Ramos (cell line): ENCODE results near the gene DKK3.

ENCODE experiments used
- in situ Hi-C: fragments of 300-500 bp; cut with MboI; formaldehyde crosslinking; loops from one replicate; pipeline ENCODE4 v1.14.3; 2022; ENCODE audit warnings: low sequenced_read_pairs; ENCODE audit not compliant: unreplicated experiment

The DKK3 gene

DNA sequence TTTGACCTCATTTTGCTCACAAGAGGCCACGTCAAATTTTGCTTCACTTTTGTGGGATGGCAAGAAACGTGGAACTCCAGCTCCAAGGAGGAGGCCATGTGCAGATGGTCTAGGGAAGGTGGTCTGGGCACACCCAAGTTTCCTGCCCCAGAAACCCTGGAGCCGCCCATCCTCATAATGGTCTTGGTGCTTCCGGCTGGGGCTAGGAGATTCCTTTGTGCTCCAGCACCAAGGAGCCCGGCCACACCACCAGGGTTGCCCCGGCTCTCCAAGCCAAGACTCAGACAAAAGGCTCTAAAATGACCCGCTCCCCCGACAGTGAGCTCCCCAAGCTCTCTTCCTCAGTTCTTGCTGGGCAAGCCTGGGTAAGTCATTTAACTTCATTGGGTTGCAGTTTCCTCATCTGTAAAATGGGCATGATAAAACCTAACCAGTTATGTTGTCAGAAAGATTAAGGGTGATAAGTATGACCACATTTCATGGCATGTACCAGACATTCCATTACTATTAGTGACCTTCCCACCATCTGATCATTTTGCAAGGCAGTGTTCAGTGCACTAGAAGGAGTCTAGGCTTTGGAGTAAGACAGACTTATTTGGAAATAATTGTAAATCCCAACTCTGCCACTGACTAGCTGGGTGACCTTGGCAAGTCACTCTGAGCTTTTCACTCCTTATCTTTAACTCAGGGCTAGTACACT is 23.3 kb downstream of the DKK3 start:
- in situ Hi-C loops = no loop called here

DNA sequence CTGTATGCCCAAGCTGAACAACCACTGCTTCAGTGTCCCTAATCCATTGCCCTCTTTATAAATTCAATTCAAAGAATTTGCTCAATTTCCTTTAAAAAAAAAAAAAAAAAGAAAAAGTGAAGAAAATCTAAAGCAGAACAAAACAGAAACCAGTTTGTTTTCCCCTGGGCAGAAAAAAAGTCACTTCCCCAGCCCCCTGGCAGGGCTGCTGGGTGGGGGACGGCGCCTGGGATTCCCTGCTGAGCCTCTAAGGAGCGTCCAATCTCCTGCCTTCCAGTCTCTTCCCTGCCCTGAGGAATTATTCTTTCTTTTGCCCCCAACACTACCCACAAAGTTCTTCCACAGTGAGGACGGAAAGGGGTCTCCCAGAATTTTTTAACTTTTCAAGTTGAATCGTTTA is 23.9 kb downstream of the DKK3 start:
- in situ Hi-C loops = no loop called here

DNA sequence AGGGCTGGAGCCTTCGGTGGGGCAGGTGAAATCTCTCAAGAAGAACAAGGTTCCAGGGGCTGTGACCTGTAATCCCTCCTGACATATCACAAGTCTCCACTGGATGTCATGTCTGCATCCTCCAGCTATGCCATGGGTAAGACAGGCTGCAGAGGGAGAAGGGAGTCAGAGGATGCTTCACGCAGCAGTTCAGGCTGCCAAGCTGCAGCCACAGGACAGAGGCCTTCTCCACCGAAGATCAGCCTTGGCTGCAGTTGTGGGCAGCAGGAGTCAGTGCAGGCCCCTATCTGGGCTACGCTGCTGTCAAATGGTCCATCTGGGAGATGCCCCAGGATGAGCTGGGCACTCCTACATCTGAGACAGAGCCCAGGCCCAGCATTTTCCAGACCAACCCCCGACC is 25.0 kb downstream of the DKK3 start:
- in situ Hi-C loops = no loop called here

DNA sequence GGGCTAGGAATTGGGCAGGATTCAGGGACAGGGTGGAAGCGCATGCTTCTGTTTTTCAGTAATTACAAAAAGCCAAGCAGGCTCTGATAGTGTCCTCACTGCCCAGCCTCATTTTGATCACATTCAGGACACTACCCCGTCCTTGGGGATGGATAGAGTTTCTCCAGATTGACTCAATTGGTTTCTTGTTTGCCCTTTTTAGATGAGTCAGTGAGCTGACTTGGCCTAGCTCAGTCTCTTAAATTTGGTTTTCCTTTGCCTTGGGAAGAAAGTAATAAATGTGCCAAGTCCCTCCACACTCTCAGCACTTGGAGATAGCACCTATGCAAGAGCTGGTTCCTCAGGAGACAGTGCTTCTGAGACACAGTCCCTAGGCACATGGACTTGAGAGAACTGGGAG is 25.5 kb downstream of the DKK3 start:
- in situ Hi-C loops = no loop called here

DNA sequence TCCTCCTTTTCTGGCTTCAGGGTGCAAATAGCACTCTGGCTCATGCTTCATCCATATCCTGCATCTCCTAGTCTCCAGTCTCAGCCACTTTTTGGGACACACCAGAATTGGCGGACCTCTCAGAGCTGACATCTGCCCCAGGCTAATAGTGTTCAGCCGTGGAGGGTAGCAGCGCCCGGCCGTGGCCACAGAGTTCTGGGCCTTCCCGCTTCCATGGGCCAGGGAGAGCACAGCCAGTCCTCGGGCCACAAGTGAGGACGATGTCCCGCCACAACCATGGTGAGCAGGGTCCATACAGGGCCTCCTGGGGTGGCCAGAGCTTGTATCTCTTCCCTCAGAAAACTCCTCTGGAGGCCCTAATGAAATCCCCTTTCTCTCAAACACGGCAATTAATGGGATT is 26.0 kb downstream of the DKK3 start:
- in situ Hi-C loops = no loop called here

DNA sequence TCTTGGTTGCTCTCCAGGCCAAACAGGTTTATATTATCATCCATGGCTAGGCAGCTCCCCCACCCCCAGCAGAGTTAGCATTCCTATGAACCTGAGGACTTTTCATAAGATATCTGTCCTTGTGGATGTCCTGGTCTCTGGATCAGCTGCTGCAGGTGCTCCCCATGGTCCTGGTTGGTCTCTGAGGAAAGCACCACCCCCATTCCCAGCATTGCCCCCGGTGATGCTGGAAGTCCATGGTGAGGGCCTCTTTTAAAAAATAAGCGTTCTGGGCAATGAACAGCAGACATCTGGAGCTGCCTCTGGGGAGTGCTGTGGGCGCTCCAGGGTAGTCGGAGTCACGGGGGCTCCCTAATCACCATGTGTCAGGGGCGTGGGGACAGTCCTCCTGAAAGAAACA is 26.6 kb downstream of the DKK3 start:
- in situ Hi-C loops = no loop called here

DNA sequence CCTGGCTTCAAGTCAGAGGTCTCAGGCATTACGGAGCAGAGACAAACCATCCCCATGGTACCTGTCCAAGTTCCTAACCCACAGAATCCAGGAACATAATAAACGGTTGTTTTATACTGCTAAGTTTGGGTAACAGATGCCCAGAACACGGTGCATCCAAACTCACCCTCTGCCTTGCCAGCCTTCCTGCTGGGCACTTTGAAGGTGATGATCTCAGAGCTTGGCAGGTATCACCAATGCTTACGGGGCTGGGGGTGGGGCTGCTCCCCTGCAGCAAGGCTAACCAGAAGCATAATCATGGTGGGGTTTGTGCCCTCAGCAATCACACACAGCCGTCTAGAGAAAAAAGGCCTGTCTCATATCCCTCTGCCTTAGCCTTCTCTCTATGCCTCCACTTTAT is 27.1 kb downstream of the DKK3 start:
- in situ Hi-C loops = no loop called here

DNA sequence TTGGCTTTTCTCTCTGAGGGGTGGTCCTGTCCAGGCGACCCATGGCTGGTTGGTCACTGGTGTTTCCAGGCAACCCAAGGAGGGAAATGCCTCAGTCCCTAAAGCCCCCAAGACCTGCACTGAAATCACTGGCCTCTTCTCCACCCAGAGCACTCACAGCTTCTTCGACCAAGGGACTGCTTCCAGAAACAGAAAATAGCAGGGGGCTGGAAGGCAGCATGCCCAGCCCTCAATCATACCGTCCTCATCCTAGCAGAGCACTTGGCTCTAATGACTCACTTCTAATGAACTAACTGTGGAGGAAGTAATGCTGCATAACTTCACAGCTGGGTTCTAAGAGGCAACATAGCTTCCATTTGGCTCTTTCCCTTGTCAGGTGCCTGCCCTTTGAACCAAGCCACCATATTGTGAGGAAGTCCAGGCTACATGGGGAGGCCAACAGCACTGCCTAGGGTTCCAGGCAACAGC is 27.6 kb downstream of the DKK3 start:
- in situ Hi-C loops = no loop called here

DNA sequence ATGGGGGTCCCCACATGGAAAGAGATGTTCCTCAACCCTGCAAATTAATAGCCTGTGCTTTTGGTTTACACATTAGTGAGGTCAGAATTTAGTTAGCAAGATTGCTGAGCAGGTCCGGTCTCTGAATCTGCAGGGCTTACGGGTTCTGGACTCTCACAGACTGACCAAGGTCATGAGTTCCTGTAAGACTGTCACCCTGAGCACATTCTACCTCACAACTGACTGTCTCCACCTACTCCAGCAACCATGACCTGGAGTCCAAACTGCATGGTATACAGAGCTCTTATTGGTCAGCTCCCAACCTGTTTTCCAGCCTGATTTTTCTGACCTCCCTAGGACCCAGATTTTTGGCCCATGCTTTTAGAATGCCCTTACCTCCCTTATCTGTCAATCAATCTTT is 28.2 kb downstream of the DKK3 start:
- in situ Hi-C loops = no loop called here

DNA sequence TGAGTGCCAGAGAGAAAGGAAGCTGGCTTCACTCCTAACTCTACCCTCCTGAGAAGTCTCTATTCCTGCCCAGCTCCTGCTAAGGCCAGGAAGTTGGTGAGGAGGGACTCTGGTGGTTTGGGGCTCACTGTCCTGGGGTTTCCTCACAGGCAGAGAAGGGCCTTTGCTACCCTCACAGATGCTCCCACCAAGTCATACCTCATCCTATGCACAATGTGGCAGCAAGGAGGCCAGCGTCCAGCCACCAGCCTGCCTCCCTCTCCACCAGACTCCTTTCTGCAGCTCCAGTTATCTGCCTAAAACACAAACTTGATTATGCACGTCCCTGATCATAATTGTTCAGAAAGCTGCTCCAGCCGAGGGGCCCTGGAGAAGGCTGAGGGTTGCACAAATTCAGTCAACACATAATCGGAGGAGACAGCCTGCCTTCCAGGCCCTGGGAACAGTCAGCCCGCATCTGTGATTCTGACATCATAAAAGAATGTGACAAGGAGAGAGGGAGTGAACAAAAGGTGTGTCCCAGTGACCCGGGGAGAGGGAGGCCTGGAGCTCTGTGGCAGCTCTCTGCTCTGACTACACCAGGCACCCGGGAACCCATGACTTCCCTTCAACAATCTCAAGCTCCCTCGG is 28.8 kb downstream of the DKK3 start:
- in situ Hi-C loops = no loop called here

DNA sequence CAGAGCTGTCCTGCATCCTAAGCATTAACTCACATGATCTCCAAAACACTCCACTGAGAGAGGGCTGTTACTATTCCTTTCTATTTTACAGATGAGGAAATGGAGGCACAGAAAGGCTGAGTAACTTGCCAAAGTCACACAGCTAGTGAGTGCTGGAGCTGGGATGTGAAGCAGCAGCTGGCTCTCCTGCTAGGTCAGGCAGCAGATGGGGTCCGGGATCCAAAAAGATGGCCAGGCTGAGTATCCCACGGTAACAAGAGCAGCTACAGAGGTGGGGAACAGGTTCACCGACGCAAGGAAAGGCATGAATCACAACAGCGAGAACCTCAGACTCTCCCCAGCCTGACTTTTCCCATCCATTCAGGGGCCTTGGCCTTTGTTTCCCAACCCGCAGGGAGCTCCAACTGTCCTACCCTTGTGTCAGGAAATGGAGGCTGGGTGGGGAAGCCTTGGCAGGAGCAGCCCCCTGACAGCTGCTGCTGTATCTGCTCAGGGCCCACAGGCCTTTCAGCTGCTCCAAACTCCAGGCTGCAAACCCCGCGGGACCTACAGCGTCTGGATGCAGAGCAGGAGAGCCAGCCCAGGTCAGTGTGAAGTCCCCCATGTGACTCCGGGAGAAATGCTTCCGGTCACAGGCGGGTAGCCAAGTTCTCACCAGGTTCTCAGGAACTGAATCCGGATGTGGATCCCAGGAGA is 29.5 kb downstream of the DKK3 start:
- in situ Hi-C loops = no loop called here

DNA sequence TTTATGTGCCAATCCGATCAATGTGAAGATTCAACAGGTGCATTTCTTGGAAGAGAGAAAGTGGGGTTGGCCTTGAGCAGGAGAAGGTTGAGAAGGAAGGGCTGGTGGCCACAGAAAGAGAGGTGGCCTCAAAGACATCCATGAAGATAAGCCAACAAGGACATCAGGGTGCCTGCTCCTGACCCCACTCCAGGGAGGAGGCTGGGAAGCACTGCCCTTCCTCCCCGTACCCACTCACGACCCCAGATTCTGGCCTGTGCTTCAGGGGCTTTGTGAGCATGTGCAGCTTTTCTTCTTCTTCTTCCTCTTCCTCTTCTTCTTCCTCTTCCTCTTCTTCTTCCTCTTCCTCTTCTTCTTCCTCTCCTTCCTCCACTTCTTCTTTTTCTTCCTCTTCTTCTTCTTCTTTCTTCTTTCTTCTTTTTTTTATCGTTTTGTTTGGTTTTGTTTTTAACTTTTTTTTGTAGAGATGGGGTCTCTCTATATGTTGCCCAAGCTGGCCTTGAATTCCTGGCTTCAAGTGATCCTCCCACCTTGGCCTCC is 30.3 kb downstream of the DKK3 start:
- in situ Hi-C loops = no loop called here

DNA sequence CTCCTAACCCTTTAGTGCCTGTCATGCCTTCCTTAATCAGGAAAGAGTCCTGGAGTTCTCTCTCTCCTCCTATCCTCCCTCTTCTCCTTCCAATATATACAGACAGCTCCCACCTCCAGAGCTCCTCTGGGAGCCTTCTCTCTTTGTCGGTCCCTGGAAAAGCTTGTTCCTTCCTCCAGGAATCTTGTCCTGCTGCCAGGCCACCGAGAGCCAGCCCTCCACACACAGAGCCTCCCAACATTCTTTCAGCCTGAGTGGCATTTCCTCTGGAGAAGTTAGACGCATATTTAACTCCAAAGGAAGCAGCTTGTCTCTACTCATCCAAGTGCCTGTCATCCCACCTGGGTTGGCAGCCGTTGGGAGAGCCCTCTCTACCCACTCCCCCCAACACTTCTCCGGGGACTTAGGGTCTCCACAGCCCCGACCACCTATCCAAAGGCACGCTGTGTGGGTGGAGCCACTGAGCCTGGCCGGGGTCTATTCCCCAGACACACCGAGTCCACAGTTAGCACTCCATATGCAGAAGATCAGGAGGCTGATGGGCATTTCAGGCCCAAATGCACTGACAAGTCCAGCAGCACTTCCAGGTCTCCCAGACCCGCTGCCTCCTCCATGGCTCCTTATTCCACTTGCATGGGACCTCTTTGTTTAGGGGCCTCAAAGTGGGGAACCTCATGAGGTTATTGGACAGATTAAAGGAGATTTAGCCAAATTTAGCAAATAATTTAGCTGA is 31.1 kb downstream of the DKK3 start:
- in situ Hi-C loops = no loop called here

DNA sequence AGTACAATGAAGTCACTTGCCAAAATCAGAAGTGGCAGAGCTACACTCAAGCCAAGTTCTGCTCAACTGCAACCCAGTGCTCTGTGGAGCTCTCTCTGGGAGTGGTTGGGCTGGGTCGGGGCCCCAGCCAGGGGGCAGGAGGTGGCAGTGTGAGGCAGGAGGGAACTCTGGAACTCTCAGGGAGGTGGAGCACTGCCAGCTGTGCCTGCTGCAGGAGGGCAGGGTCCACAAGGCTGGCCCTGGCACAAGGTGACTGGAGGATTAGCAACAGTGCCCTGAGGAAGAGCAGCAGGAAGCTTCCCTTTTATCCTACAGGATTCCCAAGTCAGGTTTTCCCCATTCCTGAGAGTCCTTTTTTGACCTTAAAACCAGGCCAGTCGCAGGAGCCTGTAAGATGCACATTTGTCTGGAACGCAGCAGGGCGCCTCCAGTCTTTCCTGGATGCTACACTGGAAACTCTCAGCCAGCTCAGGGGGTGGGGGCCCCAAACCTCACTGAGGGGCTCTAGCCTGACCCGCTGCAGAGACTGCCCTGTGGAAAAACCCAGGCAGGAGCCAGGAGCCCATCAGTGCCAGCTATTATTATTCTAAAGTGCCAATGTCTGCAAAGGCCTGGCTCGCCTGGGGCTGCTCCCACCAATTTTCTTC is 31.8 kb downstream of the DKK3 start:
- in situ Hi-C loops = no loop called here

DNA sequence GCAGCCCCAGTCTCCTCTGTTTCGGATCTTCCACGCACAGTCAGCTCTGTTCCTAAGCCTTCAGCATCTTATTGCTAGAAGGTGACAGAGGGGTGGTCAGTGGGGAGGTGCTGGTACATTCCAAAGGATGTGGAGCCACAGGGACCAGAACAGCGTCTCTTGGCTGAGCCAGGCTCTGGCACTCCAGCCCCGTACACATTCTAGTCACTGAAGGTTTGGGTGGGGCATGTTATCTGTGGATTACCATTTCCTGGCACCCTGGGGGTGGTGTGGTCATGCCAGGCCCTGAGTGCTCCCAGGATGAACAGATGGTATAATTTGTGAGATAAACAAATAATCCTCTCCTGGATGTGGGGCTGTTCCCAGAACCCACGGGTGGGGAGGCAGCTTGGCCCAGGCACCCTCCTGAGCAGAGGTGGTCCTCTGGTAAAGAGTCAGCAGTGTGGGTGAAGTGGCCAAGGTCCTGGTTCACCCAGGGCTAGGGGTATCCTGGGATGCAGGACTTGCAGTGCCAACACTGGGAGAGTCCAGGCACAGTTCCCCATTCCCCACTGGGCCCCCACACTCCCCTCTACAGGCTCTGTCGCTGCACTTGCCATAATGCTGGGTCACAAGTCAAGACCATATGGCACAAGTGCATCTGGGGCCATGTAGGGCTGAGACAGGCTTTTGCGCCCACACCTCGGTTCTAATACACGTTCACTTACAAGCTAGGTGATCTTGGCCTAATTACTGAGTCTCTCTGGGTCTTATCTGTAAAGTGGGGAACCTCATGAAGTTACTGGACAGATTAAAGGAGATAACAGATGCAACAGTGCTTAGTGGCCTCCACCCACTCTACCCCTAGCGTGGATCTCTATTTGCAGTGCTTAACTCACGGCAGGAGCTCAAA is 33.0 kb downstream of the DKK3 start:
- in situ Hi-C loops = no loop called here

DNA sequence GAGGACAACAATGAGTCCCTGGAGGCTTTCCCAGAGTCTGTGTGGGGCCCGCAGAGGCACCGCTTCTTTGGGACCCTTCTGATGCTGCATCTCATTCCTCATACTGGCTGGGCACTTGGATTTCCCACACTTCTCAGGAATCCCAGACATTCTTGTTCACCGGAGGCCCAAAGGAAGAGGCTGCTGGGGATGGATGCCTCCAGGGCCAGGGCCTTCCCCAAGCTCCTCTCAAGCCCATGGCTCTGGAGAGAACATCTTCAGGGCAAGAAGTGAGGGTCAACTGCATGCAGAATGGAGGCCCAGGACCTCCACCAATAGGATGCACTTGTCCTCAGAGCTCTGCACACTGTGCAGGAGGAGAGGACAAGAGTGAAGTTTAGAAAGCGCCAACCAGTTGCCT is 34.6 kb downstream of the DKK3 start:
- in situ Hi-C loops = no loop called here

DNA sequence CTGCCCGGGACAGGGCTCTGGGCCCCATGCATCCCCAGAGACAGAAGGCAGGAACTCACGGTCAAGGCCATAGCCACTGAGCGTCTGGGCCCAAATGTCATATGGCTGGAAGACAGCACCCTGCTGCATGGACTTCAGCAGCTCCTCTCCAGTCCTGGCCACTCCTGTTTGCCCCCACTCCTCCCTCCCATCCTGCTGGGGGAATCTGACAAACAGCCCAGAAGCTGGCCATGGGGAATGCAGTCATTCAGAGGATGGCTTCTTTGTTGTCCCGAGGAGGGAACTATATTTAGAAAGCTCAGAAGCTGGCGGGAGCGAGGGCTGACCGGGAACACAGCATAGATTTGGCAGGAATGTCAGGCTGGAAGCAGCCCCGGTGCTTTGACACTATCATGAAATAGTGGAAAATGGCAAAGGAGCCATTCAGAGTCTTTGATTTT is 35.0 kb downstream of the DKK3 start:
- in situ Hi-C loops = no loop called here

DNA sequence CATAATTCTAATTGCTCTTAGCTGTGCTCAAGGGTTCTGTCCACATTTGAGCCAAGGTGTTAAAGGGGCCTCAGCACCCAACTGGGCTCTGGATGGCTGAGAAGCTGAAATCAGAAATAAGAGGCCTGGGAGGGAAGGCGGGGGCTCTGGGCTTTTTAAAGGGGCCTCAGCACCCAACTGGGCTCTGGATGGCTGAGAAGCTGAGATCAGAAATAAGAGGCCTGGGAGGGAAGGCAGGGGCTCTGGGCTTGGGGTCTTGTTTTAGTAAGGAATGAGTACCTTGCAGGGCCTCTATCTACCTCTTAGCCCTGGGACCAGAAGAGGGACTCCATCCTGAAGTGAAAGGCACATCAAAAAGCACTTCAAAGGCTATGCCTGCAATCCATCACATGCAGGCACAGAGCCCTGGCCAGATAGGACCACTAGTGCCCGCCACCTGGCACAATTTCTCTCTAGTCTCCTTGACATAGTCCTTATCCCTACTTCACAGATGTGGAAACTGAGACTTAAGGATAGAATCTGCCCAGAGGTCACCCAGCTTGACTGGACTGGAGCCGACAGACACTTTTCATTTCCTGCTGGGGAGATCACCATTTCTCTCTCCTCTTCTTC is 35.6 kb downstream of the DKK3 start:
- in situ Hi-C loops = no loop called here
